ENCODE results near the gene STAC3.

The STAC3 gene

DNA sequence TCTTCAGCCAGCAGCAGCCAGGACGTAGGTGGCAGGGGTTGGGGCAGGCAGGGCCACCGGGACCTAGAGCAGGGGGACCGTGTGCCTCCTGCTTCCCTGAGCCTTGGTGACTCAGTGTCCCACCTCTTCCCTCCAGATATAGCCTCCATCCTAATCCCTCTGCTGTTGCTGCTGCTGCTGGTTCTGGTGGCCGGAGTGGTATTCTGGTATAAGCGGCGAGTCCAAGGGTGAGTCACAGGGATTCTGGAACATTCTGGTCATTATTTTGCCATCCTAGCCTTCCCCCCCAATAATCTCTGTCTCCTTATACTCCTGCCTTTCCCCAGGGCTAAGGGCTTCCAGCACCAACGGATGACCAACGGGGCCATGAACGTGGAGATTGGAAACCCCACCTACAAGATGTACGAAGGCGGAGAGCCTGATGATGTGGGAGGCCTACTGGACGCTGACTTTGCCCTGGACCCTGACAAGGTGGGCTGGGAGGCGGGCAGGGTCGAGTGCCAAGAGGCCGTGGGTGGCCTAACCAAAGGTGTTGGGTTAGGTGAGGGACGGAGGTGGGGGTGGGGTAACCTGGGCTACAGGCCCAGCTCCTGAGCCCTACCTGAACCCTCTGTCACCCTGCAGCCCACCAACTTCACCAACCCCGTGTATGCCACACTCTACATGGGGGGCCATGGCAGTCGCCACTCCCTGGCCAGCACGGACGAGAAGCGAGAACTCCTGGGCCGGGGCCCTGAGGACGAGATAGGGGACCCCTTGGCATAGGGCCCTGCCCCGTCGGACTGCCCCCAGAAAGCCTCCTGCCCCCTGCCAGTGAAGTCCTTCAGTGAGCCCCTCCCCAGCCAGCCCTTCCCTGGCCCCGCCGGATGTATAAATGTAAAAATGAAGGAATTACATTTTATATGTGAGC is 38.9 kb downstream of the STAC3 start:
- no peak for DNase-seq (ENCODE audit: low read depth in 1 of 2, low spot score in 1 of 2)

DNA sequence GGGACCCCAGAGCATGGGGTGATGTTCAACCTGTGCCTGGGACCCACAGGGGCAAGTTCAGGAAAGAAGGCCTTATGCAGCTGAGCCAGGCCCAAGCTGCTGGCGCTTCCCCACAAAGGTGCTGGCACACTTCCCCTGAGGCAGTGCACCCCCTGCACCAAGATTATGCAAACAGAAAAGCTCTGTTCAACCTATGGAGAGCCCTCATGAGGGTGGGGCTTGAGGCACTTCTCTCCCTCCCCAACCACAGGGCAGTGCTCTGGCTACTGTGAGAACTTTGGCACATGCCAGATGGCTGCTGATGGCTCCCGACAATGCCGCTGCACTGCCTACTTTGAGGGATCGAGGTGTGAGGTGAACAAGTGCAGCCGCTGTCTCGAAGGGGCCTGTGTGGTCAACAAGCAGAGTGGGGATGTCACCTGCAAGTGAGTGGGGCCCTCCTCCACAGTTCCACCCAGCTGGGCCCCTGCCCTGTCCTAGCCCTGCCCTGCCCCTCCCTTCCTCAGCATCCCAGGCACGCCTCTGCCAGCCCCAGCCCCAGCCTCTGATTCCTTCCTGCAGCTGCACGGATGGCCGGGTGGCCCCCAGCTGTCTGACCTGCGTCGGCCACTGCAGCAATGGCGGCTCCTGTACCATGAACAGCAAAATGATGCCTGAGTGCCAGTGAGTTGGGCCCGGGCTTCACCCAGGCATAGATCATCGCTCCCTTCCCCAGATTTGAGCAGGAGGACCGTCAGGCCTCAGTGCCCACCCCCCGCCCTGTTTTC is 39.9 kb downstream of the STAC3 start:
- no peak for DNase-seq (ENCODE audit: low read depth in 1 of 2, low spot score in 1 of 2)

DNA sequence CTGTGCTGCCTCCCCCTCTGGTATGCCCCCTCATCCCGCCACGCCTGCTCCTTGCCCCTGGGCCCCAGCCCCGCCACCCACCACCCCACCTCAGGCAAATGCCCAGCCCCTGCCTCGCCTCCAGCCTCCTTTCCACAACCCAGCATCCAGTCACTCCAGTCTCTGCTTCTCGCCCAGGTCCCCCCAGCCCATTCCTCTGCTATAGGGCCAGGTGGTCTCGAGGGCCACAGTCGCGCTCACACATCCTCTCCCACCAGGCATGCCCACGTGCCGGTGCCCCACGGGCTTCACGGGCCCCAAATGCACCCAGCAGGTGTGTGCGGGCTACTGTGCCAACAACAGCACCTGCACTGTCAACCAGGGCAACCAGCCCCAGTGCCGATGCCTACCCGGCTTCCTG is 40.5 kb downstream of the STAC3 start:
- DNase-seq (ENCODE audit: low read depth in 1 of 2, low spot score in 1 of 2) = no peak

DNA sequence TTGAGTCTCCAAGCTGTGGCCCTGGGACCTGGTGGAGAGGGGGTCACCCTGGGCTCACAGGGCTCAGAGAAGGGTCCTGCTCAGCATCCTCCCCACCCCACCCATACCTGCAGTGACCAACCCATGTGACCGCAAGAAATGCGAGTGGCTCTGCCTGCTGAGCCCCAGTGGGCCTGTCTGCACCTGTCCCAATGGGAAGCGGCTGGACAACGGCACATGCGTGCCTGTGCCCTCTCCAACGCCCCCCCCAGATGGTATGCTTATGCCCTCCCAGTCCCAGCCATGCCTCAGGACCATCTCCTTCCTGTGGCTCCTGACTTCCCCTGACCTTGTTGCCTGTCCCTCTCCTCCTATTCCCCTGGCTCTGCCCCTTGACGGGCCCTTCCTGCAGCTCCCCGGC is 41.1 kb downstream of the STAC3 start:
- no peak for DNase-seq (ENCODE audit: low read depth in 1 of 2, low spot score in 1 of 2)

DNA sequence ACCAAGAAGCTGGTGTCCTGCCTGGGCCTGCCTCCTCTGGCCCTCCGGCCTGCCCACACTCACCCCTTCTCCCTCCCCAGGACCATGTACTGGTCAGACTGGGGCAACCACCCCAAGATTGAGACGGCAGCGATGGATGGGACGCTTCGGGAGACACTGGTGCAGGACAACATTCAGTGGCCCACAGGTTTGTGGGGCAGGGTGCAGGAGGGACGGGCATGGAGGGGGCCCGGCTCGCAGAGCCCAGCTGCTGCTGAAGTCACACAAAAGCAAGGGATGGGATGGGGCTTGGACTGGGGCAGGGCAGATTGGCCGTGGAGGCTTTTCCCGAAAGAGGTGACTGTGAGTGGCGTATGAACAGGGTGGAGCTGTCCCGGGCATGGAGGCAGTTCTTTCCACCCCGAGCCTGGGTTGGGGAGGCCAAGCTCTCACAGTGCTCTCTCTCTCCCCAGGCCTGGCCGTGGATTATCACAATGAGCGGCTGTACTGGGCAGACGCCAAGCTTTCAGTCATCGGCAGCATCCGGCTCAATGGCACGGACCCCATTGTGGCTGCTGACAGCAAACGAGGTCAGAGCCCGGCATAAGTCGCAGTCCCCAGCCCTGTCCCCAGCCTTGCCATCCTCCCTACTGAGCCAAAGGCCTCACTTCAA is 42.2 kb downstream of the STAC3 start:
- no peak for DNase-seq (ENCODE audit: low read depth in 1 of 2, low spot score in 1 of 2)

DNA sequence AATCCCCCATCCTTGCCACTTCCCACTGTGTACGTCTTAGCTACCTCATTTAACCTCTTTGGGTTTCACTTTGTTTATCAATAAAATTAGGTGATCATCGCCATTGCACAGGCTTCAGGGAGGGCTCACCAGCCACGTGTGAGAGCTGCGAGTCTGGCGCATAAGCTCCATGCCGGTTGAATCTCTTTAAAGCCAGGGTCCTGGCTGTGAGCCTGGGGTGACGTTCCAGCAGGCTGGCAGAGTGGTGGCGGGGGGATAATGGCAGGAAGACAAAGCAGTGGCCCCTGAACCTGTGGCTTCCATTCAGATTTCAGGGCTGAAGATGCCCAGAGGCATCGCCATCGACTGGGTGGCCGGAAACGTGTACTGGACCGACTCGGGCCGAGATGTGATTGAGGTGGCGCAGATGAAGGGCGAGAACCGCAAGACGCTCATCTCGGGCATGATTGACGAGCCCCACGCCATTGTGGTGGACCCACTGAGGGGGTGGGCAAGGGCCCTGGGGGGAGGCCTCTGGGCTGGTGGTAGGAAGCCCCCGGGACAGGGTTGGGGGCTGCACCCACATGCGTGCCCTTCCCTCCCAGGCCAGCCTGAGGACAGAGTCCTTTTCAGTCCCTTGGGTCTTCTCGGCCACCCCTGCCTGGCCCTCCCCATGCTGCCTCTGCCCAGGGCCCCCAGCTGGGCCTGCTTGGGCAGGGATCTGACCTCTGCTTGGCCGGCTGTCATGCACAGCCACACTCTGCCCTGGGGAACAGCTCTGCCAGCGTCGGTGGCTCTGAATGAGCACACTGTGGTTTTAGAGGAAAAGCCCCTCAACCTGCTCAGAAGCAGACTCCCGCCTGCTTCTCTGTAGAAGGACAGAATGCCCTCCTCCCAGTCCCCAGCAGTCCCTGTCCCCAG is 43.0 kb downstream of the STAC3 start:
- DNase-seq (ENCODE audit: low read depth in 1 of 2, low spot score in 1 of 2) = no peak

DNA sequence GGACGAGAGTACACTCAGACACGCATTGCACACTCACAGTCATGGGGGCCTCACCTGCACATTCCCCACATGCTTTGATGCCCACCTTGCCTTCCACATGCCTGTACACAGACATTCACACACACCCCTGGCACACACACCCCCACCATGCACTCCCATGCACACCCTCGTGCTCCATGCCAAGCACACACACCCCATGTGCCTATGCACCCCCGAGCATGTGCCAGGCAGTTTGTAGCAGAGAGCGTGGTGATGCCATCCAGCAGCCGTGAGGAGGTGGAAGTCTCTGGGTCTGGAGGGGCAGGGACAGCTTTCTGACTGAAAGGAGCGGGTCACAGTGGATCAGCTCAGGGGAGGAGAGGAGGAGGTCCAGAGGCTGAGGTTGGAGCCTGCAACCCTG is 45.1 kb downstream of the STAC3 start:
- no peak for DNase-seq (ENCODE audit: low read depth in 1 of 2, low spot score in 1 of 2)

DNA sequence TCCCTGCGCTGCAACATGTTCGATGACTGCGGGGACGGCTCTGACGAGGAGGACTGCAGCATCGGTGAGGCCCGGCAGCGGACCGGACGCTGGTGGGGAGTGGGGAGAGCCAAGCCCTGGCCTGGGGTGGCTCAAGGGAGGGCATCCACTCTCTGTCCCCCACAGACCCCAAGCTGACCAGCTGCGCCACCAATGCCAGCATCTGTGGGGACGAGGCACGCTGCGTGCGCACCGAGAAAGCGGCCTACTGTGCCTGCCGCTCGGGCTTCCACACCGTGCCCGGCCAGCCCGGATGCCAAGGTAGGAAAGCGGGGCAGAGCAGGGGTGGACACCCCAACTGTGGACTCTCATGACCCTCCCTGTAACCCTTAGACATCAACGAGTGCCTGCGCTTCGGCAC is 45.8 kb downstream of the STAC3 start:
- DNase-seq (ENCODE audit: low read depth in 1 of 2, low spot score in 1 of 2) = no peak

DNA sequence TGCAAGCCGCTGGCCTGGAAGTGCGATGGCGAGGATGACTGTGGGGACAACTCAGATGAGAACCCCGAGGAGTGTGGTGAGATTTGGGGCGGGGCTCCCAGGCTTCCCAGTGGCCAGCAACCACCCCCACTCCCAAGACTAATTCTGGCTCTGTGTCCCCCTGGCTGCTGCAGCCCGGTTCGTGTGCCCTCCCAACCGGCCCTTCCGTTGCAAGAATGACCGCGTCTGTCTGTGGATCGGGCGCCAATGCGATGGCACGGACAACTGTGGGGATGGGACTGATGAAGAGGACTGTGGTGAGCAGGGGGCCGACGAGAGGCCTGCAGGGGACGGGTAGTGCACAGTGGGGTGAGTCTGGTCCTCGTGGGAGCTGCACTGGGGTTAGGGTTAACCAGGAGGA is 46.5 kb downstream of the STAC3 start:
- DNase-seq (ENCODE audit: low read depth in 1 of 2, low spot score in 1 of 2) = no peak

DNA sequence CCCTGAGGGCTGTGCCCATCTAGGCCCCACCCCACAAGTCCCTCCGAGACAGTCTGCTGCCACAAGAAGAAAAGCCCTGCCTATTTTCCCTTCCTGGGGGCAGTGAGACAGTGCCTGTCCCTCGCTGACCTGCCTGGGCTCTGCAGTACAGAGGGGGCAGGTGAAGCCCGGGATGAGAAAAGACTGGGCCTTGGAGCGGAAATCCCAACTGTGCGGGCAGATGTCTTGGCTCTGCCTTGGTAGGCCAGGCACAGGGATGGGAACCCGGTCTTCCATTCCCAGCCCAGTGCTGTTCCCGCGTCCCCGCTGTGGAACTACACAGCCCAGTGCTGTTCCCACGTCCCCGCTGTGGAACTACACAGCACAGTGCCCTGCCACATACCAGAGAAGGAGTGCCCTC is 47.2 kb downstream of the STAC3 start:
- DNase-seq (ENCODE audit: low read depth in 1 of 2, low spot score in 1 of 2) = no peak

DNA sequence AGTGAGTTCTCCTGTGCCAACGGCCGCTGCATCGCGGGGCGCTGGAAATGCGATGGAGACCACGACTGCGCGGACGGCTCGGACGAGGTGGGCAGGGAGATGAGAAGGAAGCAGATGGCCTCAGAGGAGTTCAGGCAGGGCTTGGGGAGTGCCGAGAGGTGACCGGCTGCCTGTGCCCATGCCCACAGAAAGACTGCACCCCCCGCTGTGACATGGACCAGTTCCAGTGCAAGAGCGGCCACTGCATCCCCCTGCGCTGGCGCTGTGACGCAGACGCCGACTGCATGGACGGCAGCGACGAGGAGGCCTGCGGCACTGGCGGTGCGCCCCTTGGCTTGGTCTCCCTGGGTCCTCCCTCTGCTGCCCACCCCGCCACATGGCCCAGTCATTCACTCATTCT is 47.8 kb downstream of the STAC3 start:
- no peak for DNase-seq (ENCODE audit: low read depth in 1 of 2, low spot score in 1 of 2)

DNA sequence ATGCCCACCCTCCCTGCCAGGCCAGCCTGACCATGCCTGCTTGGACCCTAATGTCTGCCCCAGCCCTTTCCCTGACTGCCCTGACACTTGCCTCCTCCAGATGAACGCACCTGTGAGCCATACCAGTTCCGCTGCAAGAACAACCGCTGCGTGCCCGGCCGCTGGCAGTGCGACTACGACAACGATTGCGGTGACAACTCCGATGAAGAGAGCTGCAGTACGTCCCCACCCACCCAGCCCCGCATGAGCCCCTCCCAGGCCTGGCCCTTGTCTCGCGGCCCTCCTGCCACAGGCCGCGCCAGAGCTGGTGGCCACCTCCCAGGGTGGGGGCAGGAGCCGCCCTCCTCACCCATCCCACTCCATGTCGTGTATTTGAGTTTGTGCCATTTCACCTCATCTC is 48.7 kb downstream of the STAC3 start:
- no peak for DNase-seq (ENCODE audit: low read depth in 1 of 2, low spot score in 1 of 2)

DNA sequence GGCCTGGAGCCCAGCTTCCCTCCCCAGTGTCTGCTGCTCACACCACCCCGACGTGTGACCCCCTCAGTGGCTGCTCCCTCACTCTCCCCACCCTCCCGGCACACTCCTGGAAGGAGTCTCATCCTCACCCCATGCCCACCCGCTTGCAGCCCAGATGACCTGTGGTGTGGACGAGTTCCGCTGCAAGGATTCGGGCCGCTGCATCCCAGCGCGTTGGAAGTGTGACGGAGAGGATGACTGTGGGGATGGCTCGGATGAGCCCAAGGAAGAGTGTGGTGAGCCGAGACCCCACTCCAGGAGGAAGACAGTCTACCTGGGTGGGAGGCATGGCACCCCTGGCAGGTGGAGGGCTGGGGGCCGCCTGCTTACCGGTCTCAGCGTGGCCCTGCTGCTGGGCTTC is 49.4 kb downstream of the STAC3 start:
- DNase-seq (ENCODE audit: low read depth in 1 of 2, low spot score in 1 of 2) = no peak

DNA sequence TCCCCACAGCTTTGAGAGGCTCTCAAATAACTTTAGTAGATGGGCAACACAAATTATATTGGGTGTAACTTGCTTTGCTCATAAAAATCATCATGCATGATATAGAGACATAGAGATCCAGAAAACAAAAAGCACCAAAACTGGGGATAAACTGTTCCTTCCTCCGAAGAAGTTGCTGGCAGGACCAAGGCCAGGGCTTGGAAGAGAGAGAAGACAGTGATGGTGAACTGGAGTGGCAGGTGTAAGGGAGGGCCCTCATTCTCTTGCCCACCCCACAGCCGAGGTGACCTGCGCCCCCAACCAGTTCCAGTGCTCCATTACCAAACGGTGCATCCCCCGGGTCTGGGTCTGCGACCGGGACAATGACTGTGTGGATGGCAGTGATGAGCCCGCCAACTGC is 49.8 kb downstream of the STAC3 start:
- DNase-seq (ENCODE audit: low read depth in 1 of 2, low spot score in 1 of 2) = no peak

DNA sequence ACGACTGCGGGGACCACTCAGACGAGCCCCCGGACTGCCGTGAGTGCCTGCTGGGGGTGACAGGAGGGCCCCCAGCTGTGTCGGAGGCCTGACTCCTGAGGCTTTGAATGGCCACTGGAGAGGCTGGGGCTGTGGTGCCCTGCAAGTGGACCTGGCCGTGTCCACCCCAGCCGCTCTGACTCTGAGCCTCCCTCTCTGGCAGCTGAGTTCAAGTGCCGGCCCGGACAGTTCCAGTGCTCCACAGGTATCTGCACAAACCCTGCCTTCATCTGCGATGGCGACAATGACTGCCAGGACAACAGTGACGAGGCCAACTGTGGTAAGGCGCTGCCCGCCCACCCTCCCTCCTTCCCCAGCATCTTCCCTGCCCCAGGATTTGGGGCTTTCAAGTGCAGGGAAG is 50.5 kb downstream of the STAC3 start:
- DNase-seq (ENCODE audit: low read depth in 1 of 2, low spot score in 1 of 2) = no peak

DNA sequence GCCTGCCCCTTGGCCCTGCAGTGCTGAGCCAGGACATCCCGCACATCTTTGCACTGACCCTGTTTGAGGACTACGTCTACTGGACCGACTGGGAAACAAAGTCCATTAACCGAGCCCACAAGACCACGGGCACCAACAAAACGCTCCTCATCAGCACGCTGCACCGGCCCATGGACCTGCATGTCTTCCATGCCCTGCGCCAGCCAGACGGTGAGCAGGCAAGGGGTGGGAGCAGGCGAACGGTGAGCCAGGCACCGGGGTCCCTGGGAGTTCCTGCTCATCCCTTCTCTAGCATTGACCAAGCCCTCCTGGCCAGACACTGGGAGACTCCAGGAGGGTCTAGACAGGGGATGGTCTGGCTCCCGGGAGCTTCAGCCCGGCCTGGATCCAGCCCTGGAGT is 51.8 kb downstream of the STAC3 start:
- no peak for DNase-seq (ENCODE audit: low read depth in 1 of 2, low spot score in 1 of 2)

DNA sequence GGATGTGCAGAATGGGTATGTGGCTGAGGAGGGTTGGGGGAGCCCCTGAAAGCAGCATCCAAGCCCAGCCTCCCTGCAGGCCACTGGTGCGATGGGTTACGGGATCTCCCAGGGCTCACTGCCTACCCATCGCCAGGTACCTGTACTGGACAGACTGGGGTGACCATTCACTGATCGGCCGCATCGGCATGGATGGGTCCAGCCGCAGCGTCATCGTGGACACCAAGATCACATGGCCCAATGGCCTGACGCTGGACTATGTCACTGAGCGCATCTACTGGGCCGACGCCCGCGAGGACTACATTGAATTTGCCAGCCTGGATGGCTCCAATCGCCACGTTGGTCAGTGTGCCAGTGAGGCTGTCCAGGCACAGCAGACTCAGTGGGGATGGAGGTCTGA is 52.7 kb downstream of the STAC3 start:
- no peak for DNase-seq (ENCODE audit: low read depth in 1 of 2, low spot score in 1 of 2)

DNA sequence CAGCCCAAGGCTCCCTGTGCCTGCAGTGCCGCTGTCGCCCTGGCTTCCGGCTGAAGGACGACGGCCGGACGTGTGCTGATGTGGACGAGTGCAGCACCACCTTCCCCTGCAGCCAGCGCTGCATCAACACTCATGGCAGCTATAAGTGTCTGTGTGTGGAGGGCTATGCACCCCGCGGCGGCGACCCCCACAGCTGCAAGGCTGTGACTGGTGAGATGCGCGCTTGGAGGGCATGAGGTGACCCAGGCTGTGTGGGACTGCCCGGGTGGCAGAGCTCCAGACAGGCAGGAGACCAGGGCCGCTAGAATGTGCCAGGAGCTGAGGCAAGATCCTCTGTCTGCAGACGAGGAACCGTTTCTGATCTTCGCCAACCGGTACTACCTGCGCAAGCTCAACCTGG is 54.0 kb downstream of the STAC3 start:
- DNase-seq (ENCODE audit: low read depth in 1 of 2, low spot score in 1 of 2) = no peak

DNA sequence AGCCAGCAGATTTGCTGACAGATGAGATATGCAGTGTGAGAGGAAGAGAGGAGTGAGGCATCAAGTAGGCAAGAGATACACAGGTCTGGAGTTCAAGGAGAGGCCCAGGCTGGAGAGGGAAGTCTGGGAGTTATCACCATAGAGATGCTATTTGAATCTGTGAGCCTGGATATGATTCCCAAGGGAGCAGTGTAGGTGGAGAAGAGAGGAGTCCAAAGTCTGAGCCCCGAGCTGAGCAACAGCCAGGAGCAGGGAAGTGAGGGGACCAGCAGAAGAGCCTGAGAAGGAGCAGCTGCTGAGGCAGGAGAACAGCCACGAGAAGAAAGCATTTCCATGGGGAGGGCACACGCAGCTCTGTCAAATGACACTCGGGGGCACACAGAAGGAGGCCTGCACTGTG is 54.5 kb downstream of the STAC3 start:
- no peak for DNase-seq (ENCODE audit: low read depth in 1 of 2, low spot score in 1 of 2)

DNA sequence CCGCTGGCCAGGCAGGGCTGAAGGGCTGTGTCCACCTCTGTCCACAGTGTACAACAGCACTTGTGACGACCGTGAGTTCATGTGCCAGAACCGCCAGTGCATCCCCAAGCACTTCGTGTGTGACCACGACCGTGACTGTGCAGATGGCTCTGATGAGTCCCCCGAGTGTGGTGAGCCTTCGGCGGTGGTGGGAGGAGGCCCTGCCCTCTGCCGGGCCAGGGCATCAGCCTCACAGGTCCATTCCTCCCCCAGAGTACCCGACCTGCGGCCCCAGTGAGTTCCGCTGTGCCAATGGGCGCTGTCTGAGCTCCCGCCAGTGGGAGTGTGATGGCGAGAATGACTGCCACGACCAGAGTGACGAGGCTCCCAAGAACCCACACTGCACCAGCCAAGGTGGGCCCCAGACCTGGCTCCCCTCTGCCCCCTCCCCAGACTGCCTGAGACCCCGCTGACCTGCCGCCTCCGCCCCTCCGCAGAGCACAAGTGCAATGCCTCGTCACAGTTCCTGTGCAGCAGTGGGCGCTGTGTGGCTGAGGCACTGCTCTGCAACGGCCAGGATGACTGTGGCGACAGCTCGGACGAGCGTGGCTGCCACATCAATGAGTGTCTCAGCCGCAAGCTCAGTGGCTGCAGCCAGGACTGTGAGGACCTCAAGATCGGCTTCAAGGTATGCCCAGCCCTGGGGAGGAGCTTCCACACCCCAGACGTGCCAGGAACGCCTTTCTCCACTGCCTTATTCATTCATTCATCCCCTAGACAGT is 55.2 kb downstream of the STAC3 start:
- DNase-seq (ENCODE audit: low read depth in 1 of 2, low spot score in 1 of 2) = no peak
